Measurements from ENCODE around the gene TRAF7. TPM values are rescaled to one million over a fixed set of nuclear protein-coding genes. Genes with fewer than 3 reads are reported as not detected.
A peak's percentile ranks its signal among the peaks of the same experiment; 100 is the strongest.
"Not testable (repeated sequence)": the region's sequence is repeated elsewhere in the genome, so short reads cannot be mapped to it uniquely, and the experiment has no call there.

TRAF7 gene
- total RNA-seq, 1 donor from 2014 or later = 26.0 TPM

DNA sequence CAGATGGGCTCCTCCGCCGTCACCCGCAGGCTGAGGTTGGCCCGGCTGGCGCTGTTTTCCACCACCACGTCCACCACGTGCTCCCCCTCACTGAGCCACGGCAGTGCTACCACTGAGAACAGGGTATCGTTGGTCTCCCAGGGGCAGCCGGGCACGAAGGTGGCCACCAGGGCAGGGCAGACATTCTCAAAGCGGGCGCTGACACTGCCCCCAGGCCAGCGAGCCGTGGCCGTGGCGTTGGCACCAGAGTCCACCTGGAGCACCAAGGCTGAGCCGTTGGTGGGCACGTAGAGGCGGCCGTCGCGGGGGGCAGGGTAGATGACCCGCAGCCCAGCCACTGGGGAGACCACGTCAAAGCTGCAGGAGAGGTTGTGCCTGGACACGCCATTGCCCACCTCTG is 41.4 kb upstream of the TRAF7 start:
- H3K27me3 ChIP-seq (ENCODE audit: low read depth); H3K4me3 ChIP-seq; H3K9me3 ChIP-seq (replicated peaks); H3K27ac ChIP-seq (replicated peaks); DNase-seq; intact Hi-C loops (cut with micrococcal nuclease): not testable (repeated sequence)
- Histone ChIP-seq H3K4me1 (peaks cover 17% of the 10 kb centered on the region), H3K36me3 (peaks cover 59% of the 10 kb centered on the region)

DNA sequence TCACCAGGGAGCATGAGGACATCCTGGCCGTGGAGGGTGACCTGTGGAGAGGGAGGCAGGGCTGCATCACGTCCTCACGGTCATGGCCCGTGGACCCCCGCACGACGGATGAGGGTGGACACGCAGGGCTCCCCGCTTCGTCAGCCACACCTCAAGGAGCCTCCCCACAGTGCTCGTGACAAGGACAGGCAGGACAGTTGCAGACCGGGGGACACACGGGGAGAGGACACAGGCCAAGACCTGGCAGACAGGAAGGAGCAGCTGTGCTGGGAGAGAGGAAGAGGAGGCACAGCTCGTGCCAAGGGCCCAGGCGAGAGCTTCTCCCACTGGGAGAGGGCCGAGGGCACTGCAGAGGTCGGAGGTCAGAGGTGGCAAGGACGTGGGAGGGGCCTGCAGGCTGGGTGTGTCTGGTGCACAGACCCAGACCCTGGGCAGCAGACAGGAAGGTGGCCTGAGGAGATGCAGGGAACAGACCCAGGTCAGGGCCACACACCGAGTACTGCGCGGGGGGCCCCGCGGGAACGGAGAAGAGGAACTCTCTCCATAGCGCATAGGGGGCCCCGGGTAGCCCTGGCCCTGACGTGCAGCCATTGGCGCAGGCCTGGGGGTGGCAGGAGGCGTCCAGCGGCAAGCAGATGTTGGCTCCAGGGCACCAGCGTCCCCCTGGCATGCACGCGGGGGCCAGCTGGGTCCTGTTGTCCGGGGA is 40.5 kb upstream of the TRAF7 start:
- intact Hi-C loops (cut with micrococcal nuclease); H3K27ac ChIP-seq (replicated peaks); H3K27me3 ChIP-seq (ENCODE audit: low read depth); H3K9me3 ChIP-seq (replicated peaks); H3K4me3 ChIP-seq; DNase-seq: not testable (repeated sequence)
- H3K36me3 ChIP-seq = peaks cover 53% of the 10 kb centered on the region
- peaks cover 17% of the 10 kb centered on the region for H3K4me1 ChIP-seq

DNA sequence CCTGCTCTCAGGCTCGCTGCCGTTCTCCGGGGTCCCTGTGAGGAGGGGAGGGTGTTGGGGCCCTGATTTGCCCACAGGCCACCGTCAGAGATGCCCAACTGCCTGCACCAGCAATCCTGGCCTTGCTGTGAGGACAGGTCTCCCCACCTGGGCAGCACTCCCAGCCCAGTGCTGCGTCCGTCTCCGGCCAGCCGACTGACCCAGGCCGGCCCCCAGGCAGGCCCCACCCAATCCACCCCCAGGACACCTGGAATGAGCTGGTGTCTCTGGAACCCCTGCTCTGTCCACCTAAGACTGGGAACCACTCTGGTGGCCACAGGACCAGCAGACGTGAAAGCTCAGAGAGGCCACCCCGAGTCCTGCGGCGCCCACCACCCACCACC is 40.0 kb upstream of the TRAF7 start:
- Histone ChIP-seq H3K4me1 (peaks cover 20% of the 10 kb centered on the region), H3K4me3 (no peak overlapping the region), H3K27me3 (ENCODE audit: low read depth) (no peaks in the 10 kb centered on the region), H3K36me3 (peaks cover 48% of the 10 kb centered on the region), H3K27ac (replicated peaks) (no peak overlapping the region), H3K9me3 (replicated peaks) (no peaks in the 10 kb centered on the region)
- intact Hi-C loops (cut with micrococcal nuclease) = no loop called here
- no peak for DNase-seq
- TF ChIP-seq, protein P1, sequence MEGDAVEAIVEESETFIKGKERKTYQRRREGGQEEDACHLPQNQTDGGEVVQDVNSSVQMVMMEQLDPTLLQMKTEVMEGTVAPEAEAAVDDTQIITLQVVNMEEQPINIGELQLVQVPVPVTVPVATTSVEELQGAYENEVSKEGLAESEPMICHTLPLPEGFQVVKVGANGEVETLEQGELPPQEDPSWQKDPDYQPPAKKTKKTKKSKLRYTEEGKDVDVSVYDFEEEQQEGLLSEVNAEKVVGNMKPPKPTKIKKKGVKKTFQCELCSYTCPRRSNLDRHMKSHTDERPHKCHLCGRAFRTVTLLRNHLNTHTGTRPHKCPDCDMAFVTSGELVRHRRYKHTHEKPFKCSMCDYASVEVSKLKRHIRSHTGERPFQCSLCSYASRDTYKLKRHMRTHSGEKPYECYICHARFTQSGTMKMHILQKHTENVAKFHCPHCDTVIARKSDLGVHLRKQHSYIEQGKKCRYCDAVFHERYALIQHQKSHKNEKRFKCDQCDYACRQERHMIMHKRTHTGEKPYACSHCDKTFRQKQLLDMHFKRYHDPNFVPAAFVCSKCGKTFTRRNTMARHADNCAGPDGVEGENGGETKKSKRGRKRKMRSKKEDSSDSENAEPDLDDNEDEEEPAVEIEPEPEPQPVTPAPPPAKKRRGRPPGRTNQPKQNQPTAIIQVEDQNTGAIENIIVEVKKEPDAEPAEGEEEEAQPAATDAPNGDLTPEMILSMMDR (IDR thresholded peaks at IDR 0.05; ENCODE audit: borderline replicate concordance) = no peak

DNA sequence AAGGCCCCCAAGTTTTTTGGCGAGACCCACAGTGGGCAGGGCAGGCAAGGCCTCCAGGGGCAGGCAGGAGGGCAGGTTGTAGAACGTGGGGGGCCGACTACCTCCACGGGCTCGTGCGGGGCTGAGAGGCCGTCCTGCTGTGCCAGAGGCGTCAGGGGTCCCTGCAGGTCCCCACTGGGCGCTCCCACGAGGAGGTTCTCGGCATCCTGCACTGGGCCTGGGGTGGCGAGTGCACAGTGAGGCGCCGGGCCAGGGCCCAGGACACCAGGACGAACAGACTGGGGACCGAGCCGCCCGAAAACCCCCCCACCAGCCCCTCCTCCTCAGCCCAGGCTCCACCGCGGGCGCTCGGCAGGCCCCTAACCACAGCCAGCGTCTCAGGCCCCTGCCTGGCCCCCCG is 39.2 kb upstream of the TRAF7 start:
- H3K27me3 ChIP-seq (ENCODE audit: low read depth); intact Hi-C loops (cut with micrococcal nuclease); H3K4me3 ChIP-seq; DNase-seq; H3K9me3 ChIP-seq (replicated peaks): not testable (repeated sequence)
- peaks cover 39% of the 10 kb centered on the region for H3K36me3 ChIP-seq
- peaks cover 29% of the 10 kb centered on the region for H3K4me1 ChIP-seq
- H3K27ac ChIP-seq (replicated peaks) = peak overlapping the region; percentile 56

DNA sequence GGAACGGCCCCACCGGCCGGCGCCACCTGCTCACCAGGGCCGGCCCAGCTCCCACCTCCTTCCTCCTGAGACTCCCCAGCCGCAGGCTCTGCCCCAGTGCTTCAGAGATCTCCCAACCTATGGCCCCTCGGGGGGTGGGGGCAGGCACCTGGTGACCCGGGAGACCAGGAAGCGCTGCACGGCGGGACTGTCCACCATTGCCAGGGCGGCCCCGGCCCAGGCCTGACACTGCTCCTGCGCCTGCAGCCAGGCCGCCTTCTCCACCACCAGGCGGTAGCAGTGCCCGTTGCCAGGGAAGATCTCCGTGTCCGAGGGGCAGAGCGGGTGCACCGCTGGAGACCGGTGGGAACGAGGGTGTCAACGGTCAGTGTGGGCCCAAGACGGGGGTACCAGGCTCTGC is 38.2 kb upstream of the TRAF7 start:
- peaks cover 32% of the 10 kb centered on the region for H3K36me3 ChIP-seq
- peaks cover 38% of the 10 kb centered on the region for H3K4me1 ChIP-seq
- DNase-seq; H3K27me3 ChIP-seq (ENCODE audit: low read depth); H3K4me3 ChIP-seq; H3K9me3 ChIP-seq (replicated peaks); intact Hi-C loops (cut with micrococcal nuclease): not testable (repeated sequence)
- H3K27ac ChIP-seq (replicated peaks) = peak overlapping the region; percentile 37

DNA sequence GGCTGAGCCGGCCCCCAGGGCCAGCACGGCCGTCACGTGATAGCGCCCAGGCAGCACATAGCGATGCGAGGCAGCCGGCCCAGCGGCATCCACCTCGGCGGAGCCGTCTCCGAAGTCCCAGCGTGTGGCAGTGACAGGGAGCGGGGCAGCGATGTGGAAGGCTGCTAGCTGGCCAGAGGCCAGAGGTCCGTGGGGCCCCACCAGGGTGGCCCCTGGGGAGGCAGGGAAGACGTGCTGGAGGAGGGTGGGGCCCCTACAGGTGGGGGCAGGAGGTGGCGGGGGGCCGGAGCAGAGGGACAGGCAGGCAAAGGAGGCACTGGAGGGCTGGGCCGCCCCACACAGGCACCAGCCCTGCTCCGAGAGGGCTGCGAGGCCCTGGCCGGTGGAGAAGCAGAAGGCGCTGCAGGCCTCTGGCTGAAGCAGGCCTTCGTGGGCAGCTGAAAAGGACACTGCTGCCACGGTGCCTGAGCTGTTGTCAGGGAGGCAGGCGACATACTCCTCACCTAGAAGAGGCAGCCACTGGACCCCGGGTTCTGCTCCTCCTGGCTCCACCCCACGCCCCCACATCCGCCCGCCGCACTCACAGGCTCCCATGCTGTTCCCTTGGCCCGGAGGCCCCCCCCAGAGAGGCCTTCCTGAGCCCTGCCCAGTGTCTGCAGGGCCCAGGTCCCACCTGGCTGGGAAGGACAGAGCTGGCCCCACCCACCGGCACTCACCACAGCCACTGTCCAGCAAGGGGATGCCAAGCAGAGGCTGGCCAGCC is 37.4 kb upstream of the TRAF7 start:
- DNase-seq; intact Hi-C loops (cut with micrococcal nuclease); H3K27ac ChIP-seq (replicated peaks); H3K27me3 ChIP-seq (ENCODE audit: low read depth); H3K9me3 ChIP-seq (replicated peaks); H3K4me3 ChIP-seq: not testable (repeated sequence)
- Histone ChIP-seq H3K4me1 (peaks cover 46% of the 10 kb centered on the region), H3K36me3 (peaks cover 27% of the 10 kb centered on the region)

DNA sequence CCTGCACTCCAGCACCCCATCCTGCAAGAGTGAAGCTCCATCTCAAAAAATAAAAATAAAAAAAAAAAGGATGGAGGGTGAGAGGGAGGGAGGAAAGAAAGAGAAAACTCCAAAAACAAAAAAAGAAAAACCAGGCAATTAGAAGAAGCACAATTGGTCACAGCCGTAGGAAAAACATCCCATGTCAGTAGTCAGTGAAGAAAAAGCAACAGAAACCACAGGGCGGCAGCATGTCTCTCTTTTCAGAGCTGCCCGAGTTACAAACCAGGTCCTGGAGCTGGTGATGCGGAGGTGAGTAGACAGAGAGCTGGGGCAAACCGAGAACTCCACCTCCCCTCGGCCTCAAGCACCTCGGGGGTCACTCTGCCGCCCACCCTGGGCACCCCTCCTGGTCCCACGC is 34.3 kb upstream of the TRAF7 start:
- TF ChIP-seq, protein P1 (IDR thresholded peaks at IDR 0.05; ENCODE audit: borderline replicate concordance) = peak; percentile 51
- peak overlapping the region; percentile 65 for H3K4me3 ChIP-seq
- intact Hi-C loops (cut with micrococcal nuclease); H3K27me3 ChIP-seq (ENCODE audit: low read depth); H3K9me3 ChIP-seq (replicated peaks); DNase-seq; H3K36me3 ChIP-seq: not testable (repeated sequence)
- H3K4me1 ChIP-seq = peaks cover 76% of the 10 kb centered on the region
- peak overlapping the region; percentile 97 for H3K27ac ChIP-seq (replicated peaks)

DNA sequence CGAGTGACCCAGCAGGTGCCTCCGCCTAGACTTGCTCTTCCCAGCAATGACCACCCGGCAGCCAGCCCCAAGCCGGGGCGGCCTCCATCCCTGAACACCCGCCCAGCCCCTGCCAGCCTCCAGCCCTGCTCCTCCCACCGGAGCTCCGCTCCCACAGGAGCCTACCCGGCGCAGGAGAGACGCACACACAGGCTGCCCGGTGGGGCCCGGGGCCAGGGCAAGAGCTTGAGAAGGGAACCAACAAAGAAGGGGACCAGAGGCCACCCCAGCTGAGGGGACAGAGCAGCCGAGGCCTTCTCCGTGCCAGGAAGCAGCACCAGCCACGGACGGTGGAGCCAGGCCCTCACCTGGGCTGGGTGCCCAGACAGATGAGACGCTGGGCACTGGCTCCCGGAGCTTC is 33.7 kb upstream of the TRAF7 start:
- Histone ChIP-seq H3K27me3 (ENCODE audit: low read depth) (no peaks in the 10 kb centered on the region), H3K4me1 (peaks cover 76% of the 10 kb centered on the region), H3K36me3 (peaks cover 6% of the 10 kb centered on the region), H3K9me3 (replicated peaks) (no peaks in the 10 kb centered on the region), H3K4me3 (peak overlapping the region; percentile 65), H3K27ac (replicated peaks) (peak overlapping the region; percentile 97)
- TF ChIP-seq, protein P1 (IDR thresholded peaks at IDR 0.05; ENCODE audit: borderline replicate concordance) = no peak
- intact Hi-C loops (cut with micrococcal nuclease) = no loop called here
- peak; percentile 62 for DNase-seq

Measured in left ventricle myocardium inferior (tissue), 1 donor.